Kidney (tissue), 14 donors: Measurements from ENCODE around the gene FARP1. TPM values are rescaled to one million over a fixed set of nuclear protein-coding genes. Genes with fewer than 3 reads are reported as not detected.

Experiments
- DNase-seq, 5 donors: peaks; one replicate each; pipeline ENCODE4 v3.0.0-alpha.2; 2013 to 2020
- FAIRE-seq: peaks from 2 replicates; lab custom pipeline; 2012; peaks lifted over from hg19 to GRCh38; lab: Jason Lieb, UNC
- H3K27ac ChIP-seq, 2 donors: one replicate each; pipeline ENCODE4 v1.7.0; 2013; ENCODE audit warnings: low read depth in 2 of 2, low read length in 2 of 2, inconsistent platforms in 1 of 2
- H3K27me3 ChIP-seq: one replicate; pipeline ENCODE4 v1.7.1; 2013; ENCODE audit warnings: low read length, inconsistent platforms; ENCODE audit not compliant: control insufficient read depth, insufficient read depth
- H3K36me3 ChIP-seq, 3 donors: one replicate each; pipeline versions ENCODE4 v1.7.0 to v1.7.1; 2013; ENCODE audit warnings: low read length in 3 of 3, control low read depth in 1 of 3, inconsistent platforms in 1 of 3; ENCODE audit not compliant: insufficient read depth in 3 of 3, control insufficient read depth in 2 of 3
- H3K4me1 ChIP-seq, 3 donors: one replicate each; pipeline versions ENCODE4 v1.7.0 to v1.7.1; 2013; ENCODE audit warnings: low read length in 3 of 3, inconsistent platforms in 1 of 3, low read depth in 1 of 3; ENCODE audit not compliant: control insufficient read depth in 2 of 3, insufficient read depth in 2 of 3
- H3K4me3 ChIP-seq, 3 donors: one replicate each; pipeline versions ENCODE4 v1.7.0 to v1.8.1; 2013; ENCODE audit warnings: low read length in 3 of 3, control low read depth in 1 of 3, inconsistent platforms in 1 of 3
- H3K9ac ChIP-seq, 3 donors: one replicate each; pipeline versions ENCODE4 v1.7.0 to v1.7.1; 2013; ENCODE audit warnings: low read length in 3 of 3, control low read depth in 1 of 3, inconsistent platforms in 1 of 3
- H3K9me3 ChIP-seq, 3 donors: one replicate each; pipeline versions ENCODE4 v1.7.0 to v1.7.1; 2013; ENCODE audit warnings: low read length in 3 of 3, control low read depth in 1 of 3, inconsistent platforms in 1 of 3; ENCODE audit not compliant: control insufficient read depth in 2 of 3, insufficient read depth in 1 of 3
- intact Hi-C: fragments of 100-400 bp; cut with DNase I; formaldehyde crosslinking; loops from one replicate; pipeline ENCODE4 v1.11.1; 2022
- polyA plus RNA-seq: library from polyadenylated mRNA; stranded (reverse); fragments of 350-450 nt; fragmentation: Illumina TruSeq; extraction: RNeasy Lipid Tissue Mini Kit (QIAGEN cat#74804); gene quantifications from one replicate; pipeline ENCODE4 v1.2.3, GENCODE V29; 2014; ENCODE audit warnings: low read depth, low replicate concordance; ENCODE audit not compliant: insufficient read depth
- total RNA-seq: library from RNA; stranded (reverse); fragmentation: NEBNext Ultra II Directional; extraction: Animal tissue kit (Norgen Biotek cat#: 25700); gene quantifications from one replicate; pipeline ENCODE4 v1.2.1, GENCODE V29; 2021
- TF ChIP-seq, protein P1 (sequence below): IDR thresholded peaks from 3 replicates; pipeline ENCODE4 v1.5.1; 2012; ENCODE audit warnings: mild to moderate bottlenecking, moderate library complexity, borderline replicate concordance; ENCODE audit not compliant: insufficient read depth; ENCODE audit errors: extremely low read depth
- donor health status: control.
- donor health status: control.
- donor health status: control.
- donor health status: control.
- donor health status: control.
- donor health status: DM: yes; HTN: yes; CAD: no.
- donor health status: Normal renal cell carcinoma (clear cell type).

FARP1 gene
- total and polyA plus RNA-seq, 2 donors from 2014 or later: 123 to 229 TPM

DNA sequence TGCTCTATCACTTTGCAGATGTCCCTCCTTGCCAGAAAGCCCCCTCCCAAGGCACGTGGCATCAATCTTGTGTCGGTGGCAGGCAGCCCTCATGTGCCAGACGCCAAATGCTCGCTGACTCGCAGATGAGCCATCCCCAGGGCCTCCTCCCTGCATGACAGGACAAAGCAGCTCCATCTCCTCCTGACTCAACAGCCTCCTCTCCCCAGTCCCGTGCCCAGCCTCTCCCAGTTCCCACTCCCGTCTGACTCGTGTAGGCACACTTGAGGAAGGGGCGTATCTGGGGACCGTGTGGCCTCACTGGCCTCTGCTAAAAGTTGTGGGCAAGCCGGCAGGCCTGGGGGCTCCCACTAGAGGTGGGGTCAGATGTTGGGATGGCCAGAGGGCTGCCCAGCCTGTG lies 300.4 kb downstream of the FARP1 start:
- no peak for FAIRE-seq

DNA sequence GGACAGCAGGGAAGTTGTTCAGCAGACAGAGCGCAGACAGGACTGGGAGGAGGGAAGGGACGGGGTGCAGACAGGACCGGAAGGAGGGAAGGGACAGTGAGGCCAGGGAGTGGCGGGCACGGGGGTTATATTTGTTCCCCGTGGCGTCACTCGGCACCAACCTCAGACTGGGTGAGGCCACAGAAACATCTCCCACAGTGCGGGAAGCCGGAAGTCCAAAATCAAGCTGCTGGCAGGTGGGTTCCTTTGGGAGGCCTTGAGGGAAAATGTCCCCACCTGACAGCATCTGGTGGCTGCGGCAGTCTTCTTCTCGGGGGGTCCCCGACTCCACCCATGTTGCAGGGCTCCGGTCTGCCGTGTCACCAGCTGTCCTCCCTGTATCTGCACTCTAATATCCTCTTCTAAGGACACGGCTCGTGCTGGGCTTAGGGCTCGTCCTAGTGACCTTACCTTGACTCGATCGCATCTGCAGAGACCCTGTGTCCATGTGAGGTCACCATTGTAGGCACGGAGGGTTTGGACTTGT lies 301.0 kb downstream of the FARP1 start:
- H3K9me3 ChIP-seq: no peaks in the 10 kb centered on the region
- no peaks in the 10 kb centered on the region for H3K27me3 ChIP-seq
- peak in 1 of 5 donors; percentile 64 for DNase-seq
- TF ChIP-seq, protein P1, sequence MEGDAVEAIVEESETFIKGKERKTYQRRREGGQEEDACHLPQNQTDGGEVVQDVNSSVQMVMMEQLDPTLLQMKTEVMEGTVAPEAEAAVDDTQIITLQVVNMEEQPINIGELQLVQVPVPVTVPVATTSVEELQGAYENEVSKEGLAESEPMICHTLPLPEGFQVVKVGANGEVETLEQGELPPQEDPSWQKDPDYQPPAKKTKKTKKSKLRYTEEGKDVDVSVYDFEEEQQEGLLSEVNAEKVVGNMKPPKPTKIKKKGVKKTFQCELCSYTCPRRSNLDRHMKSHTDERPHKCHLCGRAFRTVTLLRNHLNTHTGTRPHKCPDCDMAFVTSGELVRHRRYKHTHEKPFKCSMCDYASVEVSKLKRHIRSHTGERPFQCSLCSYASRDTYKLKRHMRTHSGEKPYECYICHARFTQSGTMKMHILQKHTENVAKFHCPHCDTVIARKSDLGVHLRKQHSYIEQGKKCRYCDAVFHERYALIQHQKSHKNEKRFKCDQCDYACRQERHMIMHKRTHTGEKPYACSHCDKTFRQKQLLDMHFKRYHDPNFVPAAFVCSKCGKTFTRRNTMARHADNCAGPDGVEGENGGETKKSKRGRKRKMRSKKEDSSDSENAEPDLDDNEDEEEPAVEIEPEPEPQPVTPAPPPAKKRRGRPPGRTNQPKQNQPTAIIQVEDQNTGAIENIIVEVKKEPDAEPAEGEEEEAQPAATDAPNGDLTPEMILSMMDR: no peak
- H3K36me3 ChIP-seq: peaks cover 4 to 71% (median 16%) of the 10 kb centered on the region in 3 donors
- intact Hi-C loops: no loop called here
- H3K4me3 ChIP-seq: no peak overlapping the region
- H3K27ac ChIP-seq: no peak overlapping the region
- H3K4me1 ChIP-seq: peaks cover 0 to 5% (median 0%) of the 10 kb centered on the region in 3 donors
- FAIRE-seq: no peak
- H3K9ac ChIP-seq: no peak overlapping the region

More for the DNA sequence above, 300.4 kb downstream of the FARP1 start:
- peak in 1 of 5 donors; percentile 73 for DNase-seq
- Histone ChIP-seq H3K27ac (no peak overlapping the region), H3K4me1 (peaks cover 0 to 5% (median 0%) of the 10 kb centered on the region in 3 donors), H3K9ac (no peak overlapping the region), H3K27me3 (no peaks in the 10 kb centered on the region), H3K4me3 (no peak overlapping the region), H3K36me3 (peaks cover 2 to 69% (median 17%) of the 10 kb centered on the region in 3 donors), H3K9me3 (no peaks in the 10 kb centered on the region)
- intact Hi-C loops: no loop called here
- TF ChIP-seq, protein P1: no peak

DNA sequence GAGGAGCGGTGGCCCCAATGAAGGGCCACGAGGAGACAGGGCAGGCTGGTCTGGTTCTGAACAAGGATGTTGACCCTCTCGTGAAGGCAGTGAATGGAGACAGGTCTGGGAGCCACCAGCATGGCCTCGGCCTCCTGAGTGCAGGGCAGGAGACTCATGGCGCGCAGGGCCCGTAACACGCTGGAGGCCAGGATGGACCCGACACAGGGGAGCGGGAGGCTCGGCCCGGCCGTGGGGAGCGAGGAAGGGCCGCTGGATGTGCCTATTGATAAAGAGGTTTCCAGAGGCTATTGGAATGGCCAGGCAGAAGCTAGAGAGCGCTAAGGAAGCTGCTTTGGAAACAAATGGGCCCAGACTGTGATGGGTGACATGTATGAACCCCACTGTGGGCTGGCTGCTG lies 301.5 kb downstream of the FARP1 start:
- DNase-seq: peak in 1 of 5 donors; percentile 64
- FAIRE-seq: no peak
- no peak overlapping the region for H3K27ac ChIP-seq
- H3K4me1 ChIP-seq: peaks cover 0 to 5% (median 0%) of the 10 kb centered on the region in 3 donors
- TF ChIP-seq, protein P1: no peak
- H3K36me3 ChIP-seq: peaks cover 6 to 72% (median 13%) of the 10 kb centered on the region in 3 donors
- no peak overlapping the region for H3K9ac ChIP-seq
- H3K9me3 ChIP-seq: no peaks in the 10 kb centered on the region
- intact Hi-C loops: no loop called here
- no peak overlapping the region for H3K4me3 ChIP-seq
- no peaks in the 10 kb centered on the region for H3K27me3 ChIP-seq
